ENCODE data around the gene CSK.

- TF ChIP-seq, protein P1, sequence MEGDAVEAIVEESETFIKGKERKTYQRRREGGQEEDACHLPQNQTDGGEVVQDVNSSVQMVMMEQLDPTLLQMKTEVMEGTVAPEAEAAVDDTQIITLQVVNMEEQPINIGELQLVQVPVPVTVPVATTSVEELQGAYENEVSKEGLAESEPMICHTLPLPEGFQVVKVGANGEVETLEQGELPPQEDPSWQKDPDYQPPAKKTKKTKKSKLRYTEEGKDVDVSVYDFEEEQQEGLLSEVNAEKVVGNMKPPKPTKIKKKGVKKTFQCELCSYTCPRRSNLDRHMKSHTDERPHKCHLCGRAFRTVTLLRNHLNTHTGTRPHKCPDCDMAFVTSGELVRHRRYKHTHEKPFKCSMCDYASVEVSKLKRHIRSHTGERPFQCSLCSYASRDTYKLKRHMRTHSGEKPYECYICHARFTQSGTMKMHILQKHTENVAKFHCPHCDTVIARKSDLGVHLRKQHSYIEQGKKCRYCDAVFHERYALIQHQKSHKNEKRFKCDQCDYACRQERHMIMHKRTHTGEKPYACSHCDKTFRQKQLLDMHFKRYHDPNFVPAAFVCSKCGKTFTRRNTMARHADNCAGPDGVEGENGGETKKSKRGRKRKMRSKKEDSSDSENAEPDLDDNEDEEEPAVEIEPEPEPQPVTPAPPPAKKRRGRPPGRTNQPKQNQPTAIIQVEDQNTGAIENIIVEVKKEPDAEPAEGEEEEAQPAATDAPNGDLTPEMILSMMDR (conservative IDR thresholded peaks at IDR 0.05 in 1 of 2, IDR thresholded peaks at IDR 0.05 in 1 of 2; ENCODE audit: extremely low read depth in 1 of 2, insufficient read depth in 1 of 2, low read depth in 1 of 2, low read length in 2 of 2), result no peak
- TF ChIP-seq EZH2 (IDR thresholded peaks at IDR 0.05; ENCODE audit: borderline replicate concordance, low read length), result no peak
Observed at GRCh38 chr15:74788042-74788682, 6.3 kb downstream of the CSK start.

Data from mammary epithelial cell (primary cell).